PC-9 (cell line): ENCODE results near the gene PYROXD2. TPM values are rescaled to one million over a fixed set of nuclear protein-coding genes. Genes with fewer than 3 reads are reported as not detected.

Experiments
- BruUV-seq: library from RNA; stranded (reverse); fragments of 400-500 nt; replicated peaks from 2 replicates; lab custom pipeline; 2021; lab: Mats Ljungman, UMichigan
- CTCF ChIA-PET: fragments of 300-600 bp; sonication (Branson Sonifier 250); formaldehyde crosslinking; loops from one replicate; lab custom pipeline; 2022; ENCODE audit warnings: antibody characterized with exemption; lab: Charles Lee
- POLR2A ChIA-PET: fragments of 300-600 bp; sonication (Branson Sonifier 250); formaldehyde crosslinking; loops from one replicate; lab custom pipeline; 2022; ENCODE audit warnings: antibody characterized with exemption; ENCODE audit not compliant: unreplicated experiment; lab: Charles Lee
- DNase-seq, 2 experiments: peaks; one replicate each; pipeline versions ENCODE4 v3.0.0 to v3.0.0-alpha.2; 2015 to 2022; ENCODE audit warnings: mixed read lengths in 1 of 2
- H2AFZ ChIP-seq: fragments of 200-600 bp; sonication (generic); 2 replicates; pipeline ENCODE4 v1.8.1; 2017; ENCODE audit warnings: antibody characterized with exemption
- H3F3A ChIP-seq: fragments of 200-600 bp; sonication (generic); 2 replicates; pipeline ENCODE4 v1.8.1; 2017; ENCODE audit warnings: antibody characterized with exemption, mild to moderate bottlenecking, low read depth; ENCODE audit not compliant: insufficient read depth
- H3K27ac ChIP-seq: fragments of 200-600 bp; sonication (generic); 2 replicates; pipeline ENCODE4 v1.6.1; 2016; ENCODE audit warnings: mixed run types
- H3K27me3 ChIP-seq: fragments of 200-600 bp; sonication (generic); 2 replicates; pipeline ENCODE4 v1.6.1; 2016; ENCODE audit warnings: low read depth, mixed run types; ENCODE audit not compliant: insufficient read depth
- H3K36me3 ChIP-seq: fragments of 200-600 bp; sonication (generic); 2 replicates; pipeline ENCODE4 v1.6.1; 2016; ENCODE audit warnings: low read depth, mixed run types
- H3K4me1 ChIP-seq: fragments of 200-600 bp; sonication (generic); replicated peaks from 2 replicates; pipeline ENCODE4 v1.6.1; 2016; ENCODE audit warnings: mixed run types; ENCODE audit not compliant: insufficient read depth
- H3K4me2 ChIP-seq: fragments of 200-600 bp; sonication (generic); 2 replicates; pipeline ENCODE4 v1.6.1; 2017; ENCODE audit warnings: mixed run types
- H3K4me3 ChIP-seq: fragments of 200-600 bp; sonication (generic); 2 replicates; pipeline ENCODE4 v1.6.1; 2016; ENCODE audit warnings: mixed run types
- H3K79me2 ChIP-seq: fragments of 200-600 bp; sonication (generic); 2 replicates; pipeline ENCODE4 v1.6.1; 2017; ENCODE audit warnings: low read depth, mixed run types
- H3K9me2 ChIP-seq: fragments of 200-600 bp; sonication (generic); 2 replicates; pipeline ENCODE4 v1.8.1; 2017; ENCODE audit warnings: mild to moderate bottlenecking; ENCODE audit not compliant: insufficient read depth
- H3K9me3 ChIP-seq: fragments of 200-600 bp; sonication (generic); 2 replicates; pipeline ENCODE4 v1.8.1; 2016; ENCODE audit warnings: low read depth; ENCODE audit not compliant: insufficient read depth
- H4K20me1 ChIP-seq: fragments of 200-600 bp; sonication (generic); 2 replicates; pipeline ENCODE4 v1.8.1; 2017; ENCODE audit not compliant: insufficient read depth
- CTCF ChIP-seq: fragments of 200-600 bp; sonication (generic); conservative IDR thresholded peaks from 2 replicates; pipeline ENCODE4 v1.6.1; 2017; ENCODE audit warnings: mixed run types, antibody characterized with exemption, mild to moderate bottlenecking, moderate library complexity
- EZH2 ChIP-seq: fragments of 200-600 bp; sonication (generic); IDR thresholded peaks from 2 replicates; pipeline ENCODE4 v1.8.0; 2017; ENCODE audit warnings: antibody characterized with exemption, low read depth
- intact Hi-C: fragments of 100-400 bp; cut with micrococcal nuclease; formaldehyde crosslinking; loops from one replicate; pipeline ENCODE4 v1.10.0; 2022; ENCODE audit not compliant: unreplicated experiment
- total RNA-seq: library from RNA; stranded (reverse); gene quantifications from 2 replicates; pipeline ENCODE4 v1.2.3, GENCODE V29; 2021

PYROXD2 gene
- total RNA-seq, 1 experiment from 2014 or later: 28.0 TPM

DNA sequence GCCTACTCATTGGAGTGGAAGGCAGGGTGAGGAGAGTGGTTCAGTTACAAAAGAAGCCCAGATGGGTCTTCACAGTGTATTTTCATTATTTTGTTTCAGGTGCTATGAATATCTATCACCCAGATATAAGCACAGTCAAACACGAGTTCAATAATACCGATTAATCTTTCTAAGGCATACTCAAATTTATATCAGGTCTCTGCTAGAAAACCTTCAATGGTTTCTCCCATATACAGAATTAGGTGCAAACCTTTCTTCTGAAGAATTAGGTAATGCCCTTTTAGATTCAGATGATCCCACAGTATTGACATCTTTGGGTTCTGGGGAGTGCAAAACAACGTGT lies 46.5 kb upstream of the PYROXD2 start:
- H3K27me3 ChIP-seq: no peaks in the 10 kb centered on the region
- peaks cover 12% of the 10 kb centered on the region for H3K4me1 ChIP-seq
- DNase-seq: no peak
- H3K9me3 ChIP-seq: no peaks in the 10 kb centered on the region
- H2AFZ ChIP-seq: no peak overlapping the region
- H3K27ac ChIP-seq: no peak overlapping the region
- H3K36me3 ChIP-seq: no peaks in the 10 kb centered on the region
- POLR2A ChIA-PET: interaction anchor here (0.6 kb wide), 1 partner anchor 167 kb away, joined by 6 read pairs; no protein-coding TSS in a partner anchor
- H3F3A ChIP-seq: no peaks in the 10 kb centered on the region
- no peak overlapping the region for H3K4me3 ChIP-seq
- no peak overlapping the region for H3K4me2 ChIP-seq
- intact Hi-C loops: loop anchor here (2.0 to 10.0 kb wide), 2 partner anchors 193 to 547 kb away; partner anchors contain the start of gene LOXL4
- no TSS peak for BruUV-seq
- TF ChIP-seq CTCF (no peak), EZH2 (no peak)
- H4K20me1 ChIP-seq: no peaks in the 10 kb centered on the region
- no peaks in the 10 kb centered on the region for H3K79me2 ChIP-seq
- H3K9me2 ChIP-seq: no peaks in the 10 kb centered on the region
- CTCF ChIA-PET: no interaction called here

DNA sequence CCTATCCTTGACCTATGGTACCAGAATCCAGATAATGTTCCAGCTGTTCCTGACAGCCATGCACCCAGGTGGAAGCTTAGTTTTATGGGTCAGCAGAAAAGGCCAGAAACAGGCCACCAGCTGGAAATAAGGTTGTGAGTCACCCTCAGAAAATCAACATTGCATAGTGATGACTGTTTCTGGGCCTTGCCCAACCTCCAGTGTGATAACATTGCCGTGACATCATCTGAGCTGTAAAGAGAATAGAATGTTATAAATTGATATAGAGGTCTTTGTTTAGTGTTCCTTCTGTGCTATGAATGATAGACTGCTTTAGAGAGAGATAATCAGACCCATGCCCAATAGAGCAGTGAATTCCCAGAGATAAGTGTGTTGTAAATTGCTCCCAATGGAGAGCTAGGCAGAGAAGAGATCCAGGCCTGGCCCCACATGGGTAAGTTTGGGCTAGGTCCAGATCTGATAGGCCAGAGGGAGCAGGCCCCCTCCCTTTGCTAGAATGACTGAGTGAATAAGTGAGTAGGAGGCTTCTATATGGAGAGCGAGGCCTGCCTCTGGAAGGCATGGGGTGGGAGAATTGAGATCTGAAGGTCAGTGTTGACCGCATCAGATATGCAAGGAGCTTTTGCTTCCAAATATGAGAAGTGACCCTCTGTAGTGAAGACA lies 46.0 kb upstream of the PYROXD2 start:
- no TSS peak for BruUV-seq
- no peak overlapping the region for H3K27ac ChIP-seq

More for the DNA sequence above, 46.0 kb upstream of the PYROXD2 start:
- H3K79me2 ChIP-seq: no peaks in the 10 kb centered on the region
- POLR2A ChIA-PET: interaction anchor here (0.6 kb wide), 1 partner anchor 167 kb away, joined by 6 read pairs; no protein-coding TSS in a partner anchor
- peak; percentile 49 to 82 for DNase-seq
- no peaks in the 10 kb centered on the region for H4K20me1 ChIP-seq
- no peaks in the 10 kb centered on the region for H3F3A ChIP-seq
- H3K4me2 ChIP-seq: no peak overlapping the region
- no peaks in the 10 kb centered on the region for H3K9me3 ChIP-seq
- no peaks in the 10 kb centered on the region for H3K36me3 ChIP-seq
- no peak overlapping the region for H2AFZ ChIP-seq
- intact Hi-C loops: loop anchor here (2.0 to 10.0 kb wide), 2 partner anchors 192 to 546 kb away; partner anchors contain the start of gene LOXL4
- no peak for TF ChIP-seq EZH2
- TF ChIP-seq CTCF: no peak
- CTCF ChIA-PET: no interaction called here
- H3K9me2 ChIP-seq: no peaks in the 10 kb centered on the region
- no peaks in the 10 kb centered on the region for H3K27me3 ChIP-seq
- peaks cover 12% of the 10 kb centered on the region for H3K4me1 ChIP-seq
- H3K4me3 ChIP-seq: no peak overlapping the region
